ENCODE data around the gene IGFL3. TPM values are rescaled to one million over a fixed set of nuclear protein-coding genes. Genes with fewer than 3 reads are reported as not detected.

The IGFL3 gene
- polyA plus RNA-seq, 1 donor from 2014 or later: not detected

- Mint-ChIP-seq H3K9me3 (peaks cover 0 to 8% (median 0%) of the 10 kb centered on the region in 3 donors), H3K4me1 (peaks cover 0 to 4% (median 0%) of the 10 kb centered on the region in 3 donors), H3K27ac (no peak overlapping the region), H3K27me3 (peaks cover 38% of the 10 kb centered on the region), H3K4me3 (no peak overlapping the region), H3K36me3 (peaks cover 4% of the 10 kb centered on the region)
Observed at GRCh38 chr19:46076031-46076880, 48.2 kb downstream of the IGFL3 start.

GRCh38 chr19:46073268-46073922 is 51.1 kb downstream of the IGFL3 start:
- no peak overlapping the region for H3K27ac Mint-ChIP-seq
- peaks cover 44% of the 10 kb centered on the region for H3K27me3 Mint-ChIP-seq
- H3K4me3 Mint-ChIP-seq: no peak overlapping the region
- peaks cover 0 to 6% (median 0%) of the 10 kb centered on the region in 3 donors for H3K9me3 Mint-ChIP-seq
- H3K4me1 Mint-ChIP-seq: peaks cover 0 to 4% (median 0%) of the 10 kb centered on the region in 3 donors
- H3K36me3 Mint-ChIP-seq: peaks cover 2% of the 10 kb centered on the region

Other genes with a start within 250 kb of the IGFL3 start
- gene IRF2BP1, start 238.5 kb downstream of the IGFL3 start, polyA plus RNA-seq: 10.0 TPM
- gene MYPOP, start 222.1 kb downstream of the IGFL3 start, polyA plus RNA-seq: 0.70 TPM
- not detected for gene NANOS2, start 209.9 kb downstream of the IGFL3 start, polyA plus RNA-seq
- not detected for gene NOVA2, start 150.8 kb downstream of the IGFL3 start, polyA plus RNA-seq
- gene CCDC61, start 129.2 kb downstream of the IGFL3 start, polyA plus RNA-seq: 8.7 TPM
- not detected for gene PGLYRP1, start 101.6 kb downstream of the IGFL3 start, polyA plus RNA-seq
- not detected for gene IGFL4, start 83.7 kb downstream of the IGFL3 start, polyA plus RNA-seq
- not detected for gene IGFL2, start 23.6 kb upstream of the IGFL3 start, polyA plus RNA-seq
- gene IGFL1, start 105.1 kb upstream of the IGFL3 start, polyA plus RNA-seq: not detected
- gene HIF3A, start 172.4 kb upstream of the IGFL3 start, polyA plus RNA-seq: not detected
- 32.9 TPM for gene PPP5C, start 222.4 kb upstream of the IGFL3 start, polyA plus RNA-seq